Measurements from ENCODE around the gene USP34.
"Not testable (repeated sequence)": the region's sequence is repeated elsewhere in the genome, so short reads cannot be mapped to it uniquely, and the experiment has no call there.

Gene USP34

GRCh38 chr2:61178603-61179545 lies 292.0 kb downstream of the USP34 start:
- no peak for DNase-seq (ENCODE audit: low read depth)
- H3K4me3 ChIP-seq (ENCODE audit: low read depth, low read length) = peak overlapping the region; percentile 66

- DNase-seq (ENCODE audit: low read depth) = no peak
- peak overlapping the region; percentile 66 for H3K4me3 ChIP-seq (ENCODE audit: low read depth, low read length)
Measured at GRCh38 chr2:61177727-61178549, 292.9 kb downstream of the USP34 start.

- DNase-seq (ENCODE audit: low read depth) = peak; percentile 66
- H3K4me3 ChIP-seq (ENCODE audit: low read depth, low read length) = peak overlapping the region; percentile 66
Measured at GRCh38 chr2:61176755-61177726, 293.8 kb downstream of the USP34 start.

- no peak overlapping the region for H3K4me3 ChIP-seq (ENCODE audit: low read depth, low read length)
- no peak for DNase-seq (ENCODE audit: low read depth)
Measured at GRCh38 chr2:61175036-61175435, 295.9 kb downstream of the USP34 start.

GRCh38 chr2:61173116-61173515 lies 297.8 kb downstream of the USP34 start:
- no peak overlapping the region for H3K4me3 ChIP-seq (ENCODE audit: low read depth, low read length)
- DNase-seq (ENCODE audit: low read depth) = no peak

GRCh38 chr2:61172671-61173070 lies 298.2 kb downstream of the USP34 start:
- no peak for DNase-seq (ENCODE audit: low read depth)
- H3K4me3 ChIP-seq (ENCODE audit: low read depth, low read length) = no peak overlapping the region

- no peak for DNase-seq (ENCODE audit: low read depth)
- no peak overlapping the region for H3K4me3 ChIP-seq (ENCODE audit: low read depth, low read length)
Measured at GRCh38 chr2:61167579-61167978, 303.3 kb downstream of the USP34 start.

GRCh38 chr2:61165946-61166345 lies 304.9 kb downstream of the USP34 start:
- no peak for DNase-seq (ENCODE audit: low read depth)
- H3K4me3 ChIP-seq (ENCODE audit: low read depth, low read length) = no peak overlapping the region

GRCh38 chr2:61165082-61165481 lies 305.8 kb downstream of the USP34 start:
- not testable (repeated sequence) for DNase-seq (ENCODE audit: low read depth); H3K4me3 ChIP-seq (ENCODE audit: low read depth, low read length)

GRCh38 chr2:61162721-61163120 lies 308.2 kb downstream of the USP34 start:
- no peak for DNase-seq (ENCODE audit: low read depth)
- H3K4me3 ChIP-seq (ENCODE audit: low read depth, low read length) = no peak overlapping the region

GRCh38 chr2:61161888-61162287 lies 309.0 kb downstream of the USP34 start, which contains the start of gene C2orf74:
Gene C2orf74, plus strand, starts transcription at chr2:61162188. Its CDS starts 327 bp downstream, at chr2:61162515.
- no peak for DNase-seq (ENCODE audit: low read depth)
- H3K4me3 ChIP-seq (ENCODE audit: low read depth, low read length) = no peak within 1 kb of the TSS

GRCh38 chr2:61158356-61158955 lies 312.4 kb downstream of the USP34 start:
- no peak for DNase-seq (ENCODE audit: low read depth)
- no peak overlapping the region for H3K4me3 ChIP-seq (ENCODE audit: low read depth, low read length)

GRCh38 chr2:61157371-61158003 lies 313.4 kb downstream of the USP34 start:
- H3K4me3 ChIP-seq (ENCODE audit: low read depth, low read length) = no peak overlapping the region
- DNase-seq (ENCODE audit: low read depth) = no peak

GRCh38 chr2:61151436-61151835 lies 319.5 kb downstream of the USP34 start:
- H3K4me3 ChIP-seq (ENCODE audit: low read depth, low read length) = no peak overlapping the region
- no peak for DNase-seq (ENCODE audit: low read depth)

- DNase-seq (ENCODE audit: low read depth) = no peak
Measured at GRCh38 chr2:61149074-61149473, 321.8 kb downstream of the USP34 start.

GRCh38 chr2:61148091-61148490 lies 322.8 kb downstream of the USP34 start:
- not testable (repeated sequence) for DNase-seq (ENCODE audit: low read depth)

More at GRCh38 chr2:61149074-61149473, 321.8 kb downstream of the USP34 start:
- no peak overlapping the region for H3K4me3 ChIP-seq (ENCODE audit: low read depth, low read length)

GRCh38 chr2:61145990-61146389 lies 324.9 kb downstream of the USP34 start:
- no peak overlapping the region for H3K4me3 ChIP-seq (ENCODE audit: low read depth, low read length)
- DNase-seq (ENCODE audit: low read depth) = no peak

More at GRCh38 chr2:61148091-61148490, 322.8 kb downstream of the USP34 start:
- H3K4me3 ChIP-seq (ENCODE audit: low read depth, low read length) = not testable (repeated sequence)

- peak overlapping the region; percentile 64 for H3K4me3 ChIP-seq (ENCODE audit: low read depth, low read length)
- DNase-seq (ENCODE audit: low read depth) = peak; percentile 87
Measured at GRCh38 chr2:61144697-61145268, 326.1 kb downstream of the USP34 start.

Measured in skeletal muscle cell (primary cell).